ENCODE results near the gene THOP1.

DNA sequence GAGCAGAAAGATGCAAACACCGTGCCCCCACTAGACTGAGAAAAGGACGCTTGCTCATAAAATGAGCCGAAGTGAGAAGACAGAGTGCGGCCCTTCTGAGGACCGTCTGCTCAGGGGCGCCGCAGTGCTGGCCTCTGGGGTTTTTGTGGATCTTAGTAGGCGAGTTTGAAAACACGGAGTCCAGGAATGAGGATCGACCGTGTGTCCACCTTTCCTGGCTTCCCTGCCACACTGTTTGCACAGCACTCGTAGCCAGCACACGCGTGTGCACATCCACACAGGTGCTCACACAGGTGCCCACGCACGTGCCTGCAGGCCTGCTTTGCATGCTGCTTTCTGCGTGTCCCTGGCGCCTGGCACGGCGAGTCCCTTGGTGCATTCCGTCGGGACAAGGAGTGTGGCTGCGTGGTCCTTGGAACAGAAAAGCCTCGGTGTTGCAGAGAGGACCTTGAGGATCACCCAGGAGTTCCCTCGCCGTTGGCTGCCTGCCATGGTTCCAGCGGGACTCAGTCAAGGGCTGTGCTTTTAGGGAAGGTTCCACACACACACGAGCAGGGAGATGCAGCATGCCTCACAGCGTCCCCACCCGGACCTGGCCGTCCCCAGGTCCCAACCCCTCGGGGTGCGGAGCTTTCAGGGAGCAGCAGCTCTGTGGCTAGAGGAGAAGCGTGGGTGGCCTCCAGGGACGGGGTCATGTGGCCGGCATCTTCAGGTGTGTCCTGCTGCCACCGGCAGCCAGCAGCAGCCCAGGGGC is 24.3 kb downstream of the THOP1 start:
- TF ChIP-seq, protein P1, sequence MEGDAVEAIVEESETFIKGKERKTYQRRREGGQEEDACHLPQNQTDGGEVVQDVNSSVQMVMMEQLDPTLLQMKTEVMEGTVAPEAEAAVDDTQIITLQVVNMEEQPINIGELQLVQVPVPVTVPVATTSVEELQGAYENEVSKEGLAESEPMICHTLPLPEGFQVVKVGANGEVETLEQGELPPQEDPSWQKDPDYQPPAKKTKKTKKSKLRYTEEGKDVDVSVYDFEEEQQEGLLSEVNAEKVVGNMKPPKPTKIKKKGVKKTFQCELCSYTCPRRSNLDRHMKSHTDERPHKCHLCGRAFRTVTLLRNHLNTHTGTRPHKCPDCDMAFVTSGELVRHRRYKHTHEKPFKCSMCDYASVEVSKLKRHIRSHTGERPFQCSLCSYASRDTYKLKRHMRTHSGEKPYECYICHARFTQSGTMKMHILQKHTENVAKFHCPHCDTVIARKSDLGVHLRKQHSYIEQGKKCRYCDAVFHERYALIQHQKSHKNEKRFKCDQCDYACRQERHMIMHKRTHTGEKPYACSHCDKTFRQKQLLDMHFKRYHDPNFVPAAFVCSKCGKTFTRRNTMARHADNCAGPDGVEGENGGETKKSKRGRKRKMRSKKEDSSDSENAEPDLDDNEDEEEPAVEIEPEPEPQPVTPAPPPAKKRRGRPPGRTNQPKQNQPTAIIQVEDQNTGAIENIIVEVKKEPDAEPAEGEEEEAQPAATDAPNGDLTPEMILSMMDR (IDR thresholded peaks at IDR 0.05; ENCODE audit: low read length): no peak
- no peak for TF ChIP-seq EZH2 (IDR thresholded peaks at IDR 0.05; ENCODE audit: borderline replicate concordance, low read length)
